Liver (tissue), 9 donors: ENCODE results near the gene SEMA3C. TPM values are rescaled to one million over a fixed set of nuclear protein-coding genes. Genes with fewer than 3 reads are reported as not detected.

Source experiments
- DNase-seq: peaks from one replicate; pipeline ENCODE4 v3.0.0-alpha.2; 2017; ENCODE audit warnings: low spot score
- H3K27ac ChIP-seq, 2 donors: one replicate each; pipeline ENCODE4 v1.7.0; 2013; ENCODE audit warnings: inconsistent platforms in 2 of 2, low read length in 2 of 2, control low read depth in 1 of 2, low read depth in 1 of 2, mild to moderate bottlenecking in 1 of 2
- H3K27me3 ChIP-seq, 4 donors: one replicate each; pipeline versions ENCODE4 v1.6.1 to v1.7.0; 2013; ENCODE audit warnings: low read length in 3 of 4, inconsistent platforms in 1 of 4, mild to moderate bottlenecking in 1 of 4, moderate library complexity in 1 of 4; ENCODE audit not compliant: control insufficient read depth in 4 of 4, insufficient read depth in 4 of 4
- H3K36me3 ChIP-seq, 4 donors: one replicate each; pipeline versions ENCODE4 v1.6.1 to v1.7.0; 2013; ENCODE audit warnings: low read length in 3 of 4, mild to moderate bottlenecking in 3 of 4, low read depth in 1 of 4, moderate library complexity in 1 of 4; ENCODE audit not compliant: control insufficient read depth in 4 of 4, insufficient read depth in 3 of 4
- H3K4me1 ChIP-seq, 4 donors: one replicate each; pipeline versions ENCODE4 v1.6.1 to v1.7.0; 2013; ENCODE audit warnings: low read length in 3 of 4, mild to moderate bottlenecking in 3 of 4, moderate library complexity in 1 of 4; ENCODE audit not compliant: control insufficient read depth in 4 of 4, insufficient read depth in 4 of 4
- H3K4me3 ChIP-seq, 3 donors: one replicate each; pipeline versions ENCODE4 v1.6.1 to v1.7.0; 2013; ENCODE audit warnings: low read length in 3 of 3, control low read depth in 1 of 3, low read depth in 1 of 3, mild to moderate bottlenecking in 1 of 3
- H3K9ac ChIP-seq, 2 donors: one replicate each; pipeline ENCODE4 v1.7.0; 2013; ENCODE audit warnings: low read length in 2 of 2, mild to moderate bottlenecking in 2 of 2, moderate library complexity in 2 of 2, control low read depth in 1 of 2, low read depth in 1 of 2
- H3K9me3 ChIP-seq, 4 donors: one replicate each; pipeline versions ENCODE4 v1.6.1 to v1.7.0; 2013; ENCODE audit warnings: low read length in 3 of 4; ENCODE audit not compliant: control insufficient read depth in 4 of 4
- ATF3 ChIP-seq: IDR thresholded peaks from 2 replicates; pipeline ENCODE4 v1.6.1; 2016; ENCODE audit warnings: antibody characterized with exemption
- CTCF ChIP-seq: fragments of 150-350 bp; IDR thresholded peaks from 2 replicates; pipeline ENCODE4 v1.5.1; 2017; ENCODE audit warnings: improper control_type of control experiment, low read depth, low read length; ENCODE audit not compliant: missing input control
- EGR1 ChIP-seq, 2 donors: IDR thresholded peaks; 2 replicates each; pipeline ENCODE4 v1.6.1; 2016 to 2018; ENCODE audit warnings: antibody characterized with exemption in 2 of 2, low read depth in 2 of 2
- GABPA ChIP-seq, 2 donors: IDR thresholded peaks in 1 of 2; conservative IDR thresholded peaks in 1 of 2; 2 replicates each; pipeline ENCODE4 v1.6.1; 2016; ENCODE audit warnings: antibody characterized with exemption in 2 of 2, mild to moderate bottlenecking in 1 of 2, moderate library complexity in 1 of 2
- HNF4A ChIP-seq, 2 donors: conservative IDR thresholded peaks; 2 replicates each; pipeline ENCODE4 v1.6.1; 2016; ENCODE audit warnings: antibody characterized with exemption in 2 of 2, mild to moderate bottlenecking in 2 of 2
- JUND ChIP-seq, 2 donors: IDR thresholded peaks; 2 replicates each; pipeline ENCODE4 v1.6.1; 2016; ENCODE audit warnings: antibody characterized with exemption in 2 of 2
- MAX ChIP-seq: IDR thresholded peaks from 2 replicates; pipeline ENCODE4 v1.6.1; 2016; ENCODE audit warnings: antibody characterized with exemption
- RAD21 ChIP-seq, 2 donors: IDR thresholded peaks; 2 replicates each; pipeline ENCODE4 v1.6.1; 2016; ENCODE audit warnings: antibody characterized with exemption in 2 of 2, mild to moderate bottlenecking in 2 of 2
- REST ChIP-seq: IDR thresholded peaks from 2 replicates; pipeline ENCODE4 v1.6.1; 2016; ENCODE audit warnings: antibody characterized with exemption, mild to moderate bottlenecking
- SP1 ChIP-seq: IDR thresholded peaks from 2 replicates; pipeline ENCODE4 v1.6.1; 2018; ENCODE audit warnings: antibody characterized with exemption, mild to moderate bottlenecking
- TAF1 ChIP-seq: conservative IDR thresholded peaks from 2 replicates; pipeline ENCODE4 v1.6.1; 2016; ENCODE audit warnings: antibody characterized with exemption, mild to moderate bottlenecking
- YY1 ChIP-seq: IDR thresholded peaks from 2 replicates; pipeline ENCODE4 v1.6.1; 2016; ENCODE audit warnings: antibody characterized with exemption, mild to moderate bottlenecking
- WGBS: extraction: QIAGEN DNeasy Blood & Tissue Kit; methylation state at CpG from one replicate; pipeline ENCODE4 v1.1.7; 2013; 5-methylcytosine and 5-hydroxymethylcytosine counted together
- polyA plus RNA-seq, 2 donors: library from polyadenylated mRNA; stranded (reverse) in 1 of 2; unstranded in 1 of 2; fragments of 200-250 nt in 1 of 2; fragments of >200 nt in 1 of 2; fragmentation: Nextera tagmentation in 1 of 2; extraction: Ambion mirVana in 1 of 2; gene quantifications; one replicate each; pipeline versions ENCODE4 v1.2.1 to v1.2.3, GENCODE V29; 2013 to 2015
- total RNA-seq, 2 donors: library from RNA; depleted of rRNA; stranded (reverse); fragments of >200 nt; gene quantifications; one replicate each; pipeline ENCODE4 v1.2.3, GENCODE V29; 2014
- TF ChIP-seq, protein P1 (sequence below): IDR thresholded peaks from 2 replicates; pipeline ENCODE4 v1.6.1; 2016; ENCODE audit warnings: antibody characterized with exemption
- donor health status: healthy.
- donor health status: healthy.
- donor health status: healthy.
- donor health status: healthy.
- donor health status: healthy.

SEMA3C gene
- total and polyA plus RNA-seq, 4 donors: 0.20 to 1.8 (median 0.64) TPM

GRCh38 chr7:80794631-80795573, 123.9 kb downstream of the SEMA3C start (continued):
- TF ChIP-seq REST (no peak), SP1 (no peak), YY1 (no peak), EGR1 (IDR thresholded peaks at IDR 0.05; ENCODE audit: low read depth in 2 of 2) (no peak), RAD21 (IDR thresholded peaks at IDR 0.05) (no peak)

- Histone ChIP-seq H3K4me1 (no peaks in the 10 kb centered on the region), H3K27me3 (no peaks in the 10 kb centered on the region), H3K27ac (no peak overlapping the region), H3K4me3 (no peak overlapping the region), H3K9me3 (no peaks in the 10 kb centered on the region), H3K36me3 (no peaks in the 10 kb centered on the region), H3K9ac (no peak overlapping the region)
- 65% methylated on average over 3 of the region's 3 CpGs for WGBS
- no peak for TF ChIP-seq SP1
- no peak for TF ChIP-seq MAX
- no peak for TF ChIP-seq ATF3
- TF ChIP-seq, protein P1, sequence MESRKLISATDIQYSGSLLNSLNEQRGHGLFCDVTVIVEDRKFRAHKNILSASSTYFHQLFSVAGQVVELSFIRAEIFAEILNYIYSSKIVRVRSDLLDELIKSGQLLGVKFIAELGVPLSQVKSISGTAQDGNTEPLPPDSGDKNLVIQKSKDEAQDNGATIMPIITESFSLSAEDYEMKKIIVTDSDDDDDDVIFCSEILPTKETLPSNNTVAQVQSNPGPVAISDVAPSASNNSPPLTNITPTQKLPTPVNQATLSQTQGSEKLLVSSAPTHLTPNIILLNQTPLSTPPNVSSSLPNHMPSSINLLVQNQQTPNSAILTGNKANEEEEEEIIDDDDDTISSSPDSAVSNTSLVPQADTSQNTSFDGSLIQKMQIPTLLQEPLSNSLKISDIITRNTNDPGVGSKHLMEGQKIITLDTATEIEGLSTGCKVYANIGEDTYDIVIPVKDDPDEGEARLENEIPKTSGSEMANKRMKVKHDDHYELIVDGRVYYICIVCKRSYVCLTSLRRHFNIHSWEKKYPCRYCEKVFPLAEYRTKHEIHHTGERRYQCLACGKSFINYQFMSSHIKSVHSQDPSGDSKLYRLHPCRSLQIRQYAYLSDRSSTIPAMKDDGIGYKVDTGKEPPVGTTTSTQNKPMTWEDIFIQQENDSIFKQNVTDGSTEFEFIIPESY: no peak
- no peak for TF ChIP-seq YY1
- no peak for TF ChIP-seq TAF1
- no peak for TF ChIP-seq GABPA (IDR thresholded peaks at IDR 0.05 in 1 of 2, conservative IDR thresholded peaks at IDR 0.05 in 1 of 2)
- no peak for TF ChIP-seq CTCF
- no peak for TF ChIP-seq HNF4A (conservative IDR thresholded peaks at IDR 0.05)
- TF ChIP-seq JUND (IDR thresholded peaks at IDR 0.05): no peak
- DNase-seq: no peak
Measured at GRCh38 chr7:80791509-80791929, 127.3 kb downstream of the SEMA3C start.
